Lung (tissue), 12 donors: ENCODE data around the gene SH3RF2. TPM values are rescaled to one million over a fixed set of nuclear protein-coding genes. Genes with fewer than 3 reads are reported as not detected.

Experiments used
- ATAC-seq: fragments of 200-7000 bp; cut with Tn5 transposase; one replicate; pipeline ENCODE4 v1.9.1; 2020; ENCODE audit warnings: moderate number of reproducible peaks; ENCODE audit not compliant: insufficient read depth, low FRiP score
- DNase-seq, 3 donors: peaks; one replicate each; pipeline ENCODE4 v3.0.0-alpha.2; 2013 to 2017
- H3K27ac ChIP-seq, 2 donors: one replicate each; pipeline ENCODE4 v1.5.1; 2013; ENCODE audit warnings: mild to moderate bottlenecking in 2 of 2, moderate library complexity in 2 of 2, control low read depth in 1 of 2, inconsistent platforms in 1 of 2, low read depth in 1 of 2, low read length in 1 of 2
- H3K27me3 ChIP-seq, 3 donors: one replicate each; pipeline ENCODE4 v1.5.1; 2013; ENCODE audit warnings: low read length in 2 of 3; ENCODE audit not compliant: control insufficient read depth in 3 of 3, insufficient read depth in 3 of 3
- H3K36me3 ChIP-seq, 4 donors: one replicate each; pipeline ENCODE4 v1.5.1; 2013; ENCODE audit warnings: low read length in 4 of 4, mild to moderate bottlenecking in 1 of 4, moderate library complexity in 1 of 4; ENCODE audit not compliant: control insufficient read depth in 4 of 4, insufficient read depth in 4 of 4
- H3K4me1 ChIP-seq, 5 donors: one replicate each; pipeline ENCODE4 v1.5.1; 2013; ENCODE audit warnings: low read length in 5 of 5, mild to moderate bottlenecking in 2 of 5, moderate library complexity in 1 of 5; ENCODE audit not compliant: control insufficient read depth in 5 of 5, insufficient read depth in 5 of 5
- H3K4me3 ChIP-seq: one replicate; pipeline ENCODE4 v1.5.1; 2013; ENCODE audit warnings: mild to moderate bottlenecking, control low read depth, moderate library complexity
- H3K9ac ChIP-seq, 2 donors: one replicate each; pipeline ENCODE4 v1.5.1; 2013; ENCODE audit warnings: low read length in 2 of 2, control low read depth in 1 of 2; ENCODE audit not compliant: insufficient read depth in 1 of 2
- H3K9me3 ChIP-seq, 4 donors: one replicate each; pipeline ENCODE4 v1.5.1; 2013; ENCODE audit warnings: low read length in 3 of 4, mild to moderate bottlenecking in 1 of 4, moderate library complexity in 1 of 4; ENCODE audit not compliant: control insufficient read depth in 4 of 4, insufficient read depth in 3 of 4
- WGBS, 2 donors: extraction: QIAGEN DNeasy Blood & Tissue Kit; methylation state at CpG; one replicate each; pipeline ENCODE4 v1.1.7; 2013; 5-methylcytosine and 5-hydroxymethylcytosine counted together
- polyA plus RNA-seq, 2 donors: library from polyadenylated mRNA; stranded (reverse); fragments of 200-250 nt; gene quantifications; one replicate each; pipeline ENCODE4 v1.2.1, GENCODE V29; 2013
- total RNA-seq, 2 donors: library from RNA; depleted of rRNA in 1 of 2; stranded (reverse); fragments of >200 nt in 1 of 2; gene quantifications; one replicate each; pipeline ENCODE4 v1.2.1, GENCODE V29; 2014 to 2021
- TF ChIP-seq, protein P1 (sequence below): IDR thresholded peaks from 2 replicates; pipeline ENCODE4 v1.5.1; 2012; ENCODE audit warnings: mild to moderate bottlenecking; ENCODE audit errors: control extremely low read depth, extremely low read depth
- donor health status: control.
- donor health status: control.
- donor health status: Bipolar disorder and iron deficiency.
- donor health status: healthy.
- donor health status: DM: yes; HTN: yes; CAD: no.

The SH3RF2 gene
- total and polyA plus RNA-seq, 4 donors: 1.3 to 14.3 (median 5.0) TPM

DNA sequence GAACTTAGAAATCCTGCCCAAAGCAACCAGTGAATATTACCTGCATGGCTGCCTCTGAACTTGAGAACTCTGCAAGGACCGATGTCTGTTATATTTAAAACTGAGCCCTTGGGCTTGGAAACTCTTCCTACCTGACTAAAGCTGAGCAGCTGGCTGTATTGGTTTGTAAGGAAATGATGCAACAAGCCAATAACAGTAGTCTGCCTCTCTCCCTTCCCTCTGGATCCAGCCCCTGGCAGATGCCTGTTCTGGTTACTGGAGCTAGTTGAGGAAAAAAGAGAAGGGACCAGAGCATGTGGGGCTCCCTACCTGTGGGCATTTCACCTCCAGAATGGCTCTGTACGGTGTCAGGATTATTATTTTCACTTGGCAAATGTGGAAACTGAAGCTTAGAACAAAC is 34.7 kb downstream of the SH3RF2 start:
- ATAC-seq: no peak
- peaks cover 0 to 19% (median 0%) of the 10 kb centered on the region in 3 donors for H3K27me3 ChIP-seq
- DNase-seq: no peak
- TF ChIP-seq, protein P1, sequence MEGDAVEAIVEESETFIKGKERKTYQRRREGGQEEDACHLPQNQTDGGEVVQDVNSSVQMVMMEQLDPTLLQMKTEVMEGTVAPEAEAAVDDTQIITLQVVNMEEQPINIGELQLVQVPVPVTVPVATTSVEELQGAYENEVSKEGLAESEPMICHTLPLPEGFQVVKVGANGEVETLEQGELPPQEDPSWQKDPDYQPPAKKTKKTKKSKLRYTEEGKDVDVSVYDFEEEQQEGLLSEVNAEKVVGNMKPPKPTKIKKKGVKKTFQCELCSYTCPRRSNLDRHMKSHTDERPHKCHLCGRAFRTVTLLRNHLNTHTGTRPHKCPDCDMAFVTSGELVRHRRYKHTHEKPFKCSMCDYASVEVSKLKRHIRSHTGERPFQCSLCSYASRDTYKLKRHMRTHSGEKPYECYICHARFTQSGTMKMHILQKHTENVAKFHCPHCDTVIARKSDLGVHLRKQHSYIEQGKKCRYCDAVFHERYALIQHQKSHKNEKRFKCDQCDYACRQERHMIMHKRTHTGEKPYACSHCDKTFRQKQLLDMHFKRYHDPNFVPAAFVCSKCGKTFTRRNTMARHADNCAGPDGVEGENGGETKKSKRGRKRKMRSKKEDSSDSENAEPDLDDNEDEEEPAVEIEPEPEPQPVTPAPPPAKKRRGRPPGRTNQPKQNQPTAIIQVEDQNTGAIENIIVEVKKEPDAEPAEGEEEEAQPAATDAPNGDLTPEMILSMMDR: no peak
- no peak overlapping the region for H3K4me3 ChIP-seq
- no peaks in the 10 kb centered on the region for H3K36me3 ChIP-seq
- 84 to 93% methylated on average over 2 of the region's 2 CpGs for WGBS, 2 donors
- no peaks in the 10 kb centered on the region for H3K4me1 ChIP-seq
- peaks cover 0 to 5% (median 0%) of the 10 kb centered on the region in 4 donors for H3K9me3 ChIP-seq
- no peak overlapping the region for H3K27ac ChIP-seq
- H3K9ac ChIP-seq: no peak overlapping the region

DNA sequence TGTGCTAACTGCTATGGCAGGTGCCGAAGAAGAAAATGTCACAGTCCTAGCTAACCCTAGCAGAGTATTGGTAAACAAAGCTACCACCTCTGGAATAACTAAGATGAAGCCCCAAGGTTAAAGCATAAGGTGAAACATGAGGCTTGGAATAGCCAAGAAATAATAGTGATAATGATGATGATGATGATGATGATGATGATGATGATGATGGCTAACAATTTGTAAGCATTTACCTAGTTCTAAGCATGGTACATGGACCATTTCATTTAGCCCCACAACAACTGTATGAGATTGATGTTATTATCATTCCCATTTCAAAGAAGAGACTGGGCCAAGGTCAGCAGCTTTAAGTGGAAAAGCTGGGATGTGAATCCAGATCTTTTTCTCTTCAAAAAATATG is 35.3 kb downstream of the SH3RF2 start:
- H3K9me3 ChIP-seq: peaks cover 0 to 5% (median 0%) of the 10 kb centered on the region in 4 donors
- ATAC-seq (no peak), DNase-seq (no peak)
- H3K36me3 ChIP-seq: no peaks in the 10 kb centered on the region
- no peak overlapping the region for H3K4me3 ChIP-seq
- TF ChIP-seq, protein P1: no peak
- H3K9ac ChIP-seq: no peak overlapping the region
- WGBS, 2 donors: 95 to 100% methylated on average over 1 of the region's 1 CpG
- peaks cover 0 to 3% (median 0%) of the 10 kb centered on the region in 5 donors for H3K4me1 ChIP-seq
- peaks cover 0 to 20% (median 0%) of the 10 kb centered on the region in 3 donors for H3K27me3 ChIP-seq
- H3K27ac ChIP-seq: no peak overlapping the region

DNA sequence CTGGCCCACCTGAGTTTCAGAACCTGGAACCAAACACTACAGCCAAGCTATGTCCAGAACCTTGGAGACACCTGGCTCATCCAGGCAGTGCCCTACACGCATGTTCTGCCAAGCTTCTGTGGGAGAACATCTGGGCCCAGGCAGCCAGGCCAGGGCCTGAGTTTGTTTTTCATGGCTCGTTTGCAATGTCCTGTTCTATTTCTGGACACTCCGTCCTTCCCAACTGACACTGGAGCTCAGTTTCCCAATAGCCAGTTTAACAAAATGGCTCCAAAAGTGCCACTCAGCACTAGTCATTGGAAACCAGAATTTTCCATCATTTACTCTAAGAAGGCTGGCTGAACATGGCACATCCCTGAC is 38.6 kb downstream of the SH3RF2 start:
- WGBS, 2 donors: 81 to 86% methylated on average over 3 of the region's 3 CpGs
- Histone ChIP-seq H3K4me3 (no peak overlapping the region), H3K27me3 (peaks cover 0 to 26% (median 0%) of the 10 kb centered on the region in 3 donors), H3K36me3 (no peaks in the 10 kb centered on the region), H3K27ac (no peak overlapping the region), H3K9me3 (peaks cover 0 to 5% (median 0%) of the 10 kb centered on the region in 4 donors), H3K9ac (no peak overlapping the region), H3K4me1 (peaks cover 0 to 10% (median 0%) of the 10 kb centered on the region in 5 donors)
- no peak for ATAC-seq
- no peak for DNase-seq
- TF ChIP-seq, protein P1: no peak
